Right atrium auricular region (tissue), 2 donors: ENCODE results near the gene ADCY3. TPM values are rescaled to one million over a fixed set of nuclear protein-coding genes. Genes with fewer than 3 reads are reported as not detected.

Source experiments
- DNase-seq: peaks from one replicate; pipeline ENCODE4 v3.0.0-alpha.2; 2019; ENCODE audit warnings: low spot score
- H3K27ac ChIP-seq, 2 donors: fragments of 200-600 bp; sonication (generic); 1 replicate in 1 of 2; 2 replicates in 1 of 2; pipeline ENCODE4 v1.5.1; 2016 to 2019
- H3K27me3 ChIP-seq, 2 donors: fragments of 200-600 bp; sonication (generic); one replicate each; pipeline versions ENCODE4 v1.5.1 to v1.6.0; 2017 to 2019
- H3K36me3 ChIP-seq: fragments of 200-600 bp; sonication (generic); one replicate; pipeline ENCODE4 v1.5.1; 2016
- H3K4me1 ChIP-seq, 2 donors: fragments of 200-600 bp; sonication (generic); one replicate each; pipeline versions ENCODE4 v1.5.1 to v1.6.0; 2017 to 2019
- H3K4me3 ChIP-seq, 2 donors: fragments of 200-600 bp; sonication (generic); 1 replicate in 1 of 2; 2 replicates in 1 of 2; pipeline ENCODE4 v1.5.1; 2017 to 2019; ENCODE audit warnings: mild to moderate bottlenecking in 1 of 2, moderate library complexity in 1 of 2
- H3K9me3 ChIP-seq, 2 donors: fragments of 200-600 bp; sonication (generic); one replicate each; pipeline ENCODE4 v1.5.1; 2019
- total RNA-seq, 2 donors: library from RNA; depleted of rRNA; stranded (reverse); fragments of >200 nt; gene quantifications; one replicate each; pipeline ENCODE4 v1.1.0, GENCODE V29; 2016
- TF ChIP-seq, protein P1 (sequence below), 2 donors: fragments of 200-600 bp; sonication (generic); IDR thresholded peaks; one replicate each; pipeline ENCODE4 v1.5.1; 2019; ENCODE audit warnings: antibody characterized with exemption in 2 of 2

Gene ADCY3
- total RNA-seq, 2 donors from 2014 or later: 14.1 to 28.4 TPM

DNA sequence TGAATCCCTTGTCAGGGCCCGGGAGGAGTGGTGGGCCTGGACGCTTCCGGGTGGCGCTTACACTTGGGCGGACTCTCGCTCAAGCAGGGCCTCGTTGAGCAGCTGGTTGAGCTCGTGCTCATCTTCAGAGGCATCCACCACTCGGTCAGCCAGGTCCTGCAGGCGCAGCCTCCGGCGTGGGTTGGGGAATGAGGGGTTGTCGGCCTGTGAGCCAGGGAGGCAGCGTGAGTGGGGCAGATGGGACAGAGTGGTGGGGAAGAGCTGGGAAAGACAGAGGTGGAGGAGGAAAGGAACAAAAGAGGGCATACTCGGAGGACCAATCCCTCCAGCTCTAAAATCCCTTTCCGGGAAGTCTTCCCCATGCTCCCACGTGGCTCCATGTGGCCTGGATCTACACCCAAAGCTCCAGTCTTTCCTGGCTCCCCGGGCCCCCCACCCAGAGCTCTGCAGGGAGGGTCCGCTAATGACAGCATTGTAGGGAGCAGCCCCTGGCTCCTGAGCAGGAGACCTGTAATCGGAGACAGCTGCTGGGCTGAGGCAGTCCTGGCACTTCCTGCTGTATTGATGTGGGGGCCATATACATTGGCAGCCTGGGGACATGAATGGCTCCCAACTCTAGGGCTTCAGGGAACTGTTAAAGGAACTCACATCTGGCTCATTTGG lies 85.2 kb downstream of the ADCY3 start:
- Histone ChIP-seq H3K9me3 (no peaks in the 10 kb centered on the region), H3K27ac (no peak overlapping the region), H3K4me1 (no peaks in the 10 kb centered on the region), H3K4me3 (no peak overlapping the region), H3K36me3 (peaks cover 5% of the 10 kb centered on the region), H3K27me3 (no peaks in the 10 kb centered on the region)
- TF ChIP-seq, protein P1, sequence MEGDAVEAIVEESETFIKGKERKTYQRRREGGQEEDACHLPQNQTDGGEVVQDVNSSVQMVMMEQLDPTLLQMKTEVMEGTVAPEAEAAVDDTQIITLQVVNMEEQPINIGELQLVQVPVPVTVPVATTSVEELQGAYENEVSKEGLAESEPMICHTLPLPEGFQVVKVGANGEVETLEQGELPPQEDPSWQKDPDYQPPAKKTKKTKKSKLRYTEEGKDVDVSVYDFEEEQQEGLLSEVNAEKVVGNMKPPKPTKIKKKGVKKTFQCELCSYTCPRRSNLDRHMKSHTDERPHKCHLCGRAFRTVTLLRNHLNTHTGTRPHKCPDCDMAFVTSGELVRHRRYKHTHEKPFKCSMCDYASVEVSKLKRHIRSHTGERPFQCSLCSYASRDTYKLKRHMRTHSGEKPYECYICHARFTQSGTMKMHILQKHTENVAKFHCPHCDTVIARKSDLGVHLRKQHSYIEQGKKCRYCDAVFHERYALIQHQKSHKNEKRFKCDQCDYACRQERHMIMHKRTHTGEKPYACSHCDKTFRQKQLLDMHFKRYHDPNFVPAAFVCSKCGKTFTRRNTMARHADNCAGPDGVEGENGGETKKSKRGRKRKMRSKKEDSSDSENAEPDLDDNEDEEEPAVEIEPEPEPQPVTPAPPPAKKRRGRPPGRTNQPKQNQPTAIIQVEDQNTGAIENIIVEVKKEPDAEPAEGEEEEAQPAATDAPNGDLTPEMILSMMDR (IDR thresholded peaks at IDR 0.05): no peak
- no peak for DNase-seq

DNA sequence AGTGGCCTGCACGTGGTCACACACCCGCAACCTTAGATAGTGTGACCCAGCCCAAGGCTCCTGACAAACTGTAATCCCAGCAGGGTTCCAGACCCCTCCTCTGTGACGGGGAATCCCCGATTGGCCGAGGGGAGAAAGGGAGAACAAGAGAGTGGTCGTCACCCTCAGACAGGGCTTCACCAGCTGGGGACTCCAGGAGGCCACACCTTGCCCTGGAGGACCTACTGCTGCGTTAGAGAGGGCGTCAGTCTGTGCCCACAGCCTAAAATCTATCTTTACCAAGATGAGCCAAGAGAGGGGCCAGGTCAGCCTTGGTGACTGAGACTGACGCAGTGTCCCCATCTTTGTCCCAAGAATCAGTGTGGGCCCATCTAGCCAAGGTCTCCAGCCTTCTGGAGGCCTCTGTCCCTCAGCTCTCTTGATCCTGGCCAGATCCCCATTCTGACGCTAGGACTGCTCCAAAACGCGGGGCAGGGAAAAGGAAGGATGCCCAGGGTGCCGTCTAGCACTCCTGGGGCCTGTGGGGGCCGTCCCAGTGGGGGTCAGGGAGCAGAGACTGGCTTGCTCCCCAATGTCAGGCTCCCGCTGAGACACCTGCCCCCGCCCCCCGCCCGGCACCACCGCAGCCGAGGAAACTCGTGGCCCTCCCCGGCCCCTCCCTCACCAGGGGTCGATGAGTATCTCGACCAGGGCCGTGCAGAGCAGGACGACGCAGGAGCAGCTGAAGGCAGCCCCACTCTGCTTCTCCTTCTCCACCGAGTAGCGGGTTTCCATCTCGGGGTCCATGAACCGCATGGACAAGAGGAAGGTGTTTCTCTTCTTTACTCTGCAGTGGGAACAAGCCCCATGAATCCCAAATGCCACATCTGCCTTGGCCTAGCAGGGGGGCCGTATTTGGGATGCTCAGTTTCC lies 86.0 kb downstream of the ADCY3 start:
- Histone ChIP-seq H3K27ac (no peak overlapping the region), H3K9me3 (no peaks in the 10 kb centered on the region), H3K27me3 (no peaks in the 10 kb centered on the region), H3K4me1 (no peaks in the 10 kb centered on the region), H3K36me3 (peaks cover 5% of the 10 kb centered on the region), H3K4me3 (no peak overlapping the region)
- TF ChIP-seq, protein P1 (IDR thresholded peaks at IDR 0.05): no peak
- no peak for DNase-seq

DNA sequence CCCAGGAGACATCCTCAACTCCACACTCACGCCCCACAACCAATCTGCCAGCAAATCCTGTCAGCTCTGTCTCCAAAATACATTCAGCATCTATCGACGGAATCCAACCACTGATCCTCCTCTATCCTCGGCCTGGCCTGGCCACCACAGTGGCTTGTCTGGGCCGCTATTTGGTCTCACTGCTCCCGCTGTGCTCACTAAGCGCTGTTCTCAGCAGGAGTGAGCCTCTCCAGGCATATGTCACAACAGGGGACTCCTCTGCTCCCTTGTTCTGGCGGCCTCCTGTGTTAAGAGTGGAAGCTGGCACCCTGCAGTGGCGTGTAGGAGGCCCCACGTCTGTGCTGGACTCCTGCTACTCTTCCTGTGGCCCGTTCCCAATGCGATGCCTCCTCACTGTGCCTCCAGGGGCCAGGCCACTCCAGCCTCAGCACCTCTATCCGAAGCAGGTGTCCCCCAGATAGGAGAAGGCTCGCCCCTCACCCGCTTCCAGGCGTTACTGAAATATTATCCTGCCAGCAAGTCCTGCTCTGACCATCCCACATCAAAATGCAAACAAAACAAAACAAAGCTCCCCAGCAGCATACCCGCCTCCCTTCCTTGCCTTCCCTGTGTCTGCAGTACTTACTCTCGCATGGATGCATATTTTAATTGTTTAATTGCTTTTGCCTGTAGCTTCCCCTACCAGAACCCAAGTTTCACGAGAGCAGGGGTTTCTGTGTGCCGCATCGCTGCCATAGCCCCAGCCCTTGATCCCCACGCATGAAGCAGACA lies 86.9 kb downstream of the ADCY3 start:
- Histone ChIP-seq H3K4me1 (peaks cover 0 to 1% of the 10 kb centered on the region in 2 donors), H3K4me3 (no peak overlapping the region), H3K9me3 (no peaks in the 10 kb centered on the region), H3K36me3 (peaks cover 5% of the 10 kb centered on the region), H3K27ac (no peak overlapping the region), H3K27me3 (no peaks in the 10 kb centered on the region)
- TF ChIP-seq, protein P1 (IDR thresholded peaks at IDR 0.05): no peak
- DNase-seq: no peak

DNA sequence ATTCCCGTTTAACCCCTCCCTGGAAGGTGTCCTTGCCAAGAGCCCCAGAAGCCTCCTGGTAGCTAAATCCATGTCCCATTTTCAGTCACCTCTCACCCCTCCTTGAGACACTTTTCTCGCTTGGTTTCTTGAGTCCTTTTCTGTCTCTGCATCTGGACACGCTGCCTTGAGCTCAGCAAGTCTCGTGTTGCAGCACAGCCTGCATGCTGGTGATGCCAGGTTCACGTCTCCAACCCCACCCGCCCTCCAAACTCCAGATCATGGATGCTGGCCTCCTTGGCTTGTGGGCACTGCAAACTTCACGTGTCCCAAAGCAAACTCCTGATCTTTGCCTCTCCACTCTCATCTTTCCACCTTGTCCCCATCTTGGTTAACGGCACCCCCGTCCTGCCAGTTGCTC lies 87.5 kb downstream of the ADCY3 start:
- DNase-seq: no peak
- H3K27me3 ChIP-seq: no peaks in the 10 kb centered on the region
- no peaks in the 10 kb centered on the region for H3K9me3 ChIP-seq
- H3K27ac ChIP-seq: no peak overlapping the region
- H3K4me1 ChIP-seq: peaks cover 0 to 6% of the 10 kb centered on the region in 2 donors
- TF ChIP-seq, protein P1 (IDR thresholded peaks at IDR 0.05): no peak
- peaks cover 5% of the 10 kb centered on the region for H3K36me3 ChIP-seq
- no peak overlapping the region for H3K4me3 ChIP-seq

DNA sequence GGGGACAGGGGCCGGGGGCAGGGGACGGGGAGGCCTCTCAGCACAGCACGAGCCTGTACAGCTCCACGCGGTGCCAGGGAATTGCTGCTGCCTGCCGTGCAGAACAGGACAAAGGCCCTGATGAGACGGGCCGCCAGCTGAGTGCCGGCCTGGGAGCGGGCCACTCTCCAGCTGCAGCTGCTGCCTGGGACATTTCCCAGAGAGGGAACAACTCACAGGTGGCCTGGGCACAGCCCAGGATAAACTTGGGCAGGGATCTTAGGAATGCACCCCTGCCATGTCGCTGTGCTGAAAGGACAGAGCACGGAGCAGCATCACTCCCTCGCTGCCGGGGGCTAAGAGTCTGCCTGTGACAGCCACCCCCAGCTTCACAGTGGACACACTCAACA lies 88.0 kb downstream of the ADCY3 start:
- TF ChIP-seq, protein P1 (IDR thresholded peaks at IDR 0.05): no peak
- no peak for DNase-seq
- no peak overlapping the region for H3K4me3 ChIP-seq
- no peaks in the 10 kb centered on the region for H3K27me3 ChIP-seq
- no peak overlapping the region for H3K27ac ChIP-seq
- no peaks in the 10 kb centered on the region for H3K9me3 ChIP-seq
- peaks cover 5% of the 10 kb centered on the region for H3K36me3 ChIP-seq
- peaks cover 0 to 11% of the 10 kb centered on the region in 2 donors for H3K4me1 ChIP-seq
